Loucy (cell line): ENCODE measurements around the gene HDAC11.

Source experiments
- H2AFZ ChIP-seq: fragments of 200-600 bp; sonication (generic); 2 replicates; pipeline ENCODE4 v1.6.0; 2016; ENCODE audit warnings: antibody characterized with exemption, mild to moderate bottlenecking, low read length, moderate library complexity
- H3F3A ChIP-seq: fragments of 200-600 bp; 2 replicates; pipeline ENCODE4 v1.6.0; 2016; ENCODE audit warnings: antibody characterized with exemption, low read depth, mild to moderate bottlenecking
- H3K27me3 ChIP-seq: fragments of 200-600 bp; sonication (generic); 2 replicates; pipeline ENCODE4 v1.6.1; 2014; ENCODE audit warnings: low read length, mild to moderate bottlenecking; ENCODE audit not compliant: insufficient read depth, poor library complexity, severe bottlenecking
- H3K36me3 ChIP-seq: fragments of 200-600 bp; sonication (generic); 2 replicates; pipeline ENCODE4 v1.6.1; 2016; ENCODE audit warnings: low read length; ENCODE audit not compliant: insufficient read depth
- H3K4me1 ChIP-seq: fragments of 200-600 bp; sonication (generic); 2 replicates; pipeline ENCODE4 v1.5.1; 2014; ENCODE audit warnings: low read length, mild to moderate bottlenecking; ENCODE audit not compliant: insufficient read depth, poor library complexity, severe bottlenecking
- H3K4me2 ChIP-seq: fragments of 200-600 bp; sonication (generic); 2 replicates; pipeline ENCODE4 v1.6.0; 2014; ENCODE audit warnings: antibody characterized with exemption, low read length, low read depth, mild to moderate bottlenecking; ENCODE audit not compliant: poor library complexity, severe bottlenecking
- H3K4me3 ChIP-seq: fragments of 200-600 bp; sonication (generic); 2 replicates; pipeline ENCODE4 v1.5.1; 2014; ENCODE audit warnings: low read length, mild to moderate bottlenecking, mixed read lengths; ENCODE audit not compliant: poor library complexity, severe bottlenecking
- H3K79me2 ChIP-seq: fragments of 200-600 bp; sonication (generic); 2 replicates; pipeline ENCODE4 v1.6.1; 2014; ENCODE audit warnings: low read length; ENCODE audit not compliant: insufficient read depth
- H3K9ac ChIP-seq: fragments of 200-600 bp; sonication (generic); 2 replicates; pipeline ENCODE4 v1.6.0; 2014; ENCODE audit warnings: mild to moderate bottlenecking, low read depth, low read length, moderate library complexity; ENCODE audit not compliant: poor library complexity, severe bottlenecking
- H3K9me2 ChIP-seq: fragments of 200-600 bp; sonication (generic); replicated peaks from 2 replicates; pipeline ENCODE4 v1.6.1; 2016; ENCODE audit warnings: low read depth, low read length, mixed read lengths
- H3K9me3 ChIP-seq: fragments of 200-600 bp; sonication (generic); 2 replicates; pipeline ENCODE4 v1.6.1; 2014; ENCODE audit warnings: mild to moderate bottlenecking, antibody characterized with exemption, low read length, low read depth; ENCODE audit not compliant: insufficient read depth
- H4K20me1 ChIP-seq: fragments of 200-600 bp; sonication (generic); 2 replicates; pipeline ENCODE4 v1.6.0; 2014; ENCODE audit warnings: antibody characterized with exemption, low read length, mild to moderate bottlenecking; ENCODE audit not compliant: insufficient read depth, poor library complexity, severe bottlenecking
- CTCF ChIP-seq: fragments of 200-600 bp; sonication (generic); conservative IDR thresholded peaks from 2 replicates; pipeline ENCODE4 v1.5.1; 2014; ENCODE audit warnings: mild to moderate bottlenecking, antibody characterized with exemption, low read length
- EZH2phosphoT487 ChIP-seq: fragments of 200-600 bp; IDR thresholded peaks from 2 replicates; pipeline ENCODE4 v1.6.1; 2018; ENCODE audit warnings: antibody characterized with exemption, mild to moderate bottlenecking, moderate library complexity, borderline replicate concordance

HDAC11 gene

GRCh38 chr3:13495921-13496723 is 16.0 kb downstream of the HDAC11 start:
- no peak overlapping the region for H3K4me2 ChIP-seq
- H3F3A ChIP-seq: no peaks in the 10 kb centered on the region
- peaks cover 4% of the 10 kb centered on the region for H3K4me1 ChIP-seq
- H2AFZ ChIP-seq: no peak overlapping the region
- peak; percentile 93 for TF ChIP-seq CTCF
- TF ChIP-seq EZH2phosphoT487: no peak
- H3K9me2 ChIP-seq: no peaks in the 10 kb centered on the region
- no peaks in the 10 kb centered on the region for H3K79me2 ChIP-seq
- H3K4me3 ChIP-seq: no peak overlapping the region
- no peaks in the 10 kb centered on the region for H3K36me3 ChIP-seq
- no peaks in the 10 kb centered on the region for H3K9me3 ChIP-seq
- no peaks in the 10 kb centered on the region for H4K20me1 ChIP-seq
- H3K9ac ChIP-seq: no peak overlapping the region
- H3K27me3 ChIP-seq: no peaks in the 10 kb centered on the region

GRCh38 chr3:13496879-13497278 is 16.8 kb downstream of the HDAC11 start:
- Histone ChIP-seq H3K9me3 (no peaks in the 10 kb centered on the region), H3K9me2 (no peaks in the 10 kb centered on the region), H3F3A (no peaks in the 10 kb centered on the region), H3K36me3 (no peaks in the 10 kb centered on the region), H4K20me1 (no peaks in the 10 kb centered on the region), H3K27me3 (no peaks in the 10 kb centered on the region), H3K79me2 (no peaks in the 10 kb centered on the region), H3K4me2 (no peak overlapping the region), H3K4me1 (peaks cover 4% of the 10 kb centered on the region), H3K4me3 (no peak overlapping the region), H2AFZ (no peak overlapping the region), H3K9ac (no peak overlapping the region)
- TF ChIP-seq CTCF: no peak
- no peak for TF ChIP-seq EZH2phosphoT487

- Histone ChIP-seq H2AFZ (no peak overlapping the region), H4K20me1 (no peaks in the 10 kb centered on the region), H3F3A (no peaks in the 10 kb centered on the region), H3K9me2 (no peaks in the 10 kb centered on the region), H3K4me3 (no peak overlapping the region), H3K36me3 (no peaks in the 10 kb centered on the region), H3K9ac (no peak overlapping the region), H3K9me3 (no peaks in the 10 kb centered on the region), H3K27me3 (no peaks in the 10 kb centered on the region), H3K4me2 (no peak overlapping the region), H3K4me1 (peaks cover 4% of the 10 kb centered on the region), H3K79me2 (no peaks in the 10 kb centered on the region)
- no peak for TF ChIP-seq CTCF
- TF ChIP-seq EZH2phosphoT487: no peak
Observed at GRCh38 chr3:13497386-13497785, 17.3 kb downstream of the HDAC11 start.
